ENCODE measurements around the gene RIMBP2.

DNA sequence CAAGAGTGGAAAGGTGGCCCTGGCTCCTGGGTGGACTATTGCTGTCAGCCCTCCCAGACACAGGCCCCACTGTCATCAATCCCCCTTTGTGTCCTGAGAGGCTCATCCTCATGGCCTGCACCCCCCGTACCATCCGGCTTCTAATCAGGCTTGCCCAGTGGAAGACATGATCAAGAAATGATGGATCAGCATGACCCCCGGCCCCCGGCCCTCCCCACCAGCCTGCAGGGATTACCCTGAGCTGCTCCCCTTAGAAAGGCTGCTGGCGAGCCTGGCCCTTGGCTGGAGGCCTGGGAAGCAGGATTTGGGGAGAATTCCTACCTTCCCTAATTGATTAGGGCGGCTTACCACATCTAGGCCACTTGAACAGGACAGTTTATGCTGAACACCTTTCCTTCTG, 207.3 kb downstream of the RIMBP2 start:
- TF ChIP-seq CTCF (IDR thresholded peaks at IDR 0.05; ENCODE audit: low read depth, low read length) (no peak), POLR2A (IDR thresholded peaks at IDR 0.05; ENCODE audit: extremely low read depth, insufficient read length) (no peak)
- TF ChIP-seq, protein P1, sequence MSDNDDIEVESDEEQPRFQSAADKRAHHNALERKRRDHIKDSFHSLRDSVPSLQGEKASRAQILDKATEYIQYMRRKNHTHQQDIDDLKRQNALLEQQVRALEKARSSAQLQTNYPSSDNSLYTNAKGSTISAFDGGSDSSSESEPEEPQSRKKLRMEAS (IDR thresholded peaks at IDR 0.05; ENCODE audit: low read depth, low read length) = no peak
